ENCODE results near the gene C2CD2.

The C2CD2 gene

DNA sequence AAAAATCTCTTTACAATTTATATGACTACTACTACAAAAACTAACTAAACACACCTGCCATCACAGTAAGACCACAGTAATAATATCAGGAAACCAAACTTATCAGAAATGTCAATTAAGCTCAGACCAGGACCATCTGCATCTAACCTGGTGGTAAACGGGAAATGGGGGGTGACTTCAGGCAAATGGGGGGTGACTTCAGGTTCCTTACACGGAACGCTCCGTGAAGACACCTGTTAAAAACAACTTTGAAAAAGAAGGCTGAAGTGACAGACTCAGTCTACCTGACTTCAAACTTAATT, 90.4 kb downstream of the C2CD2 start:
- TF ChIP-seq, protein P1, sequence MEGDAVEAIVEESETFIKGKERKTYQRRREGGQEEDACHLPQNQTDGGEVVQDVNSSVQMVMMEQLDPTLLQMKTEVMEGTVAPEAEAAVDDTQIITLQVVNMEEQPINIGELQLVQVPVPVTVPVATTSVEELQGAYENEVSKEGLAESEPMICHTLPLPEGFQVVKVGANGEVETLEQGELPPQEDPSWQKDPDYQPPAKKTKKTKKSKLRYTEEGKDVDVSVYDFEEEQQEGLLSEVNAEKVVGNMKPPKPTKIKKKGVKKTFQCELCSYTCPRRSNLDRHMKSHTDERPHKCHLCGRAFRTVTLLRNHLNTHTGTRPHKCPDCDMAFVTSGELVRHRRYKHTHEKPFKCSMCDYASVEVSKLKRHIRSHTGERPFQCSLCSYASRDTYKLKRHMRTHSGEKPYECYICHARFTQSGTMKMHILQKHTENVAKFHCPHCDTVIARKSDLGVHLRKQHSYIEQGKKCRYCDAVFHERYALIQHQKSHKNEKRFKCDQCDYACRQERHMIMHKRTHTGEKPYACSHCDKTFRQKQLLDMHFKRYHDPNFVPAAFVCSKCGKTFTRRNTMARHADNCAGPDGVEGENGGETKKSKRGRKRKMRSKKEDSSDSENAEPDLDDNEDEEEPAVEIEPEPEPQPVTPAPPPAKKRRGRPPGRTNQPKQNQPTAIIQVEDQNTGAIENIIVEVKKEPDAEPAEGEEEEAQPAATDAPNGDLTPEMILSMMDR (IDR thresholded peaks at IDR 0.05; ENCODE audit: borderline replicate concordance, control extremely low read depth, extremely low read depth, insufficient read depth, missing control alignments) = no peak
- in situ Hi-C loops (cut with MboI; ENCODE audit: low sequenced_read_pairs, unreplicated experiment) = no loop called here
- DNase-seq (ENCODE audit: low spot score) = no peak

DNA sequence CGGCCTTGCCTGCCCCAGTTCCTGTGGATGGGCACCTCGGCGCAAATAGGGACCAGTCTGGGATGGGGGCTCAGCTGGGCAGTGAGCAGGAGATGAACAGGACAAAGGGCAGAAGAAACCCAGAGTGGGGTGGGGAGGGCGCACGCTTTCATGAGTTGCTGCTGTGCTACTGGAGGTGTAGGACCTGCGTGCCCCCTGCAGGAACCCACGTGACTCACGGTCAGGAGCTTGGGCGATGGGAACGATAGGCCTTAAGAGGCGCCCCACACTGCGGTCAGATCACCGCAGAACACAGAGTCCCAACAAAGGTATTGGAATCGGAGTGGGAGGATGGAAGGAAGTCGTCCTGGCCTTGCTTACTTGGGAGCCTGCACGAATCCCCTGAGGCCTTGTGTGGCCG, 91.8 kb downstream of the C2CD2 start:
- TF ChIP-seq, protein P1 (IDR thresholded peaks at IDR 0.05; ENCODE audit: borderline replicate concordance, control extremely low read depth, extremely low read depth, insufficient read depth, missing control alignments) = no peak
- in situ Hi-C loops (cut with MboI; ENCODE audit: low sequenced_read_pairs, unreplicated experiment) = no loop called here
- no peak for DNase-seq (ENCODE audit: low spot score)

DNA sequence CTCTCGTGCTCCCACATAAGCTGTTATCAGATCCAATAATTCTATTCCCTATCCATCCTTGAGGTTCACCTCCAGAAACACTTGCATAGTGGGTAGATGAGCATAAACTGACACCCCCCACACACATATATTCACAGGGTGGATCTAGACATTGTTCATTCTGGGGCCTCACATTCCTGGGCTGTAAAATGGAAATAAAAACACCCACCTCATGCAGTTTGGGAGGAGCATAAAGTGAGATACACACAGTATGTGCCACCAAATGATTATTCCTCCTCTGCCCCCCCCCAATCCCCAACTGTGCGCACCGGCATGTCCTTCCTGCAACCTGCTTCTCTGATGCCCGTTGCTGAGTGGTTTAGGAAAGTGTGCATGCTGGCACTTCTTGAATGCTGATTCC, 92.6 kb downstream of the C2CD2 start:
- in situ Hi-C loops (cut with MboI; ENCODE audit: low sequenced_read_pairs, unreplicated experiment) = no loop called here
- TF ChIP-seq, protein P1 (IDR thresholded peaks at IDR 0.05; ENCODE audit: borderline replicate concordance, control extremely low read depth, extremely low read depth, insufficient read depth, missing control alignments) = no peak
- no peak for DNase-seq (ENCODE audit: low spot score)

DNA sequence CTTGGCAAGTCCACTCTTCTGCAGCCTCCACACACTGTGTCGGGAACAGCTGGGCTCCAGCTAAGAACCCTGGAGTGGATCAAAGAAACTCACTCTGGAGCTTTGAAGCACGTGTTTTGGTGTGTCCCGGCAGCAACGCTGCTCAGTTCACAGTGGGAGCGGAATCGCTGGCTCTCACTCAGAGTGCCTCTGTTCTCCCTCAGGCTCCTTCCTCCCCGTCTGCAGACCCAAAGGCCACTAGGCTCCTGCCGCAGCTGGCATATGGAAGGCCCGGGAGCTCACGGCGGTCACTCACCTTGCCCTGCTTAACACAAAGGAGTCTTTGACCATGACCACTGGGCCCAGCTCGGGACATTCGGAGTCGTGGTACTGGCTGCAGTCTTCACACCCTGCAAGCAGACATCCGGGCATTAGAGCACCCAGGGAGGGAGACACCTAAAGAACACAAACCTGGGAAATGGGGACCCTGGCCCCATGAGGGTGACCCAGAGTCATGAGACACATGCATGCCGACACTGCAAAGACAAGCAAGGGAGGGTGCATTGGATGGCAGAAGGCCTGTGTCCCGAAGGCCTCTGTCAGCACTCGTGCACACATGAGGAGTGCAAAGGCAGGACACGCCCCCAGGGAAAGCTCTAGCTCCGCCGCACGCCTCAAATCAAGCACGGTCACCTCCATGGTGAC, 94.4 kb downstream of the C2CD2 start:
- in situ Hi-C loops (cut with MboI; ENCODE audit: low sequenced_read_pairs, unreplicated experiment) = no loop called here
- no peak for DNase-seq (ENCODE audit: low spot score)
- TF ChIP-seq, protein P1 (IDR thresholded peaks at IDR 0.05; ENCODE audit: borderline replicate concordance, control extremely low read depth, extremely low read depth, insufficient read depth, missing control alignments) = no peak

DNA sequence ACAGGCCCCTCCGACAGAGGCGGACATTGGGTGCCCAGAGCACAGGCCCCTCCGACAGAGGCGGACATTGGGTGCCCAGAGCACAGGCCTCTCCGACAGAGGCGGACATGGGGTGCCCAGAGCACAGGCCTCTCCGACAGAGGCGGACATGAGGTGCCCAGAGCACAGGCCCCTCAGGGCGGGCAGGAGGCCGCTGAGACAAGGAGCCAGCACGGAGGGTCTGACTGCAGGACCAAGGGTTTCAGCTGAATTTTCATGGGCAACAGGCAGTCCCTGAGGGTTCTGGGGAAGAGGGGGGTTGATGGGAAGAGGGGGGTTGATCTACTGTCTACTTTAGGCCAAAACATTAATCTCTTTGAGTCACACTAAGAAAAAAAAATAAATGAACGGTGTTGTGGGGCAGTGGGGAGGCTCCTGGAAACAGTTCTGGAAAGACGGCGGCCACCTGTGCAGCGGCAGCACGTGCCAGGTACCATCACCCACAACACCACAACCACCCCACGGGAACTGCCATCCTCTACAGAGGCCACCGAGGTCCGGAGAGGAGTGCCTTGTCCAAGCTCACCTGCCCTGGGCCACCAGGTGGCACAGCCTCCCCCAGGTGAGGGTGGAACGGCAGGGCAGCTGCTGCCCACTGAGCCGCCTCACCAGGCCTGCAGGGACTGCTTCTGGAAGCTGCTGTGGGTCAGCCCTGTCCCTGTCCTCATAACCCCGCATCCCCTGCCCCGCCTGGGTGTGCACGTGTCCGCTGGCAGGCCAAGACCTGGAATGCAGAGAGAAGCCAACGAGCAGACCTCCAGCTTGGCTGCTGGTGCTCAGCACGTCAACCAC, 95.1 kb downstream of the C2CD2 start:
- no peak for DNase-seq (ENCODE audit: low spot score)
- TF ChIP-seq, protein P1 (IDR thresholded peaks at IDR 0.05; ENCODE audit: borderline replicate concordance, control extremely low read depth, extremely low read depth, insufficient read depth, missing control alignments) = no peak
- in situ Hi-C loops (cut with MboI; ENCODE audit: low sequenced_read_pairs, unreplicated experiment) = no loop called here

DNA sequence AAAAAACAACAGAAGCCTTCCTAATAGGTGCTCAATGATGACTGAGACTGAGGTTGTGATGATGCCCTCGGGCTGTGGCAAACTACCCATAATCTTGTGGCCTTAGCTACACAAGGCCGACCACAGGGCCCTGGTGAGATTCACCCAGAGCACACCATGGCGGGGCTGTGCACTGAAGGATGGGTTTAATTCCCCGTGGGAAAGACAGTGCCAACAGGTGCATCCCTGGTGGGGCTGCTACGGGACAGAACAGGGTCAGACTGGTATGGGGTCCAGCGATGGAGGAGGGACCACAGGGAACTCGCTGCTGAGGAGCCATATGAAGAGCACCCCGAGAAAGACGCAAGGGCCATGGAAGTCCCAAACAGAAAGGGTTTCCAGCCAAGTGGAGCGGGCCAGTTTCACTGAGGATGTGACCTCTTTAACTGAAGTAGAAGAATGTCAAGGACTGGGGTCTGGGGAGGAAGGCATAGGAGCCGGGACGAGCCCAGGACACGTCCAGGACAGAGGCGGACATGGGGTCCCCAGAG, 96.0 kb downstream of the C2CD2 start:
- in situ Hi-C loops (cut with MboI; ENCODE audit: low sequenced_read_pairs, unreplicated experiment) = no loop called here
- DNase-seq (ENCODE audit: low spot score) = no peak
- TF ChIP-seq, protein P1 (IDR thresholded peaks at IDR 0.05; ENCODE audit: borderline replicate concordance, control extremely low read depth, extremely low read depth, insufficient read depth, missing control alignments) = no peak
